ENCODE results near the gene ATP5PO. TPM values are rescaled to one million over a fixed set of nuclear protein-coding genes. Genes with fewer than 3 reads are reported as not detected.

ATP5PO gene
- total and polyA plus RNA-seq, 2 of the 8 experiments (the other 6 are each of a cell fraction or from before 2014, with no cell fraction given) = 251 to 267 TPM

DNA sequence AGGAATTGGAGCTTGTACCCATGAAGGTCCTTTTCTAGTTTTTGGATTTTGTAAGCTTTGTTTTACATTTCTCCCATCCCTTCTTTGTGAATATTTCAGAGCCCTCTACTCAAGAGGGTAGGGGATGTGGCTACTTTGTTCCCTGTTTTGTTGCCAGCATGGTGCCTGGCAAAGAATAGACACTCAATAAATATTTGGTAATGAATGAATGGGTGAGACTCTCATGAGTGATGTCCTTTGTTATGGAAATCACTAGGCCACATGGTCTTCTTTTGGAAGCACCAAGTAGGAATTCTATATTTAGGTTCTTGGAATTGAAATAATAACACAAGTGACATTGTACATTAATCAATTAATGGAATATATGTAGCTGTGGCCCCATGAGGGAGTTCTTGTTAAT lies 26.8 kb upstream of the ATP5PO start:
- no peak overlapping the region for H3K56ac ChIP-seq (replicated peaks; ENCODE audit: insufficient read length, low read depth, low read length)
- ChIA-PET POLR2A (ENCODE audit: partially characterized antibody) (interaction anchor here (0.6 to 2.7 kb wide), 2 partner anchors 10 to 27 kb away, joined by 3 to 14 read pairs; partner anchors contain the start of gene ATP5PO), CTCF (ENCODE audit: partially characterized antibody) (interaction anchor here (0.6 to 3.8 kb wide), 6 partner anchors 18 to 363 kb away, joined by 3 to 18 read pairs (median 3); no protein-coding TSS in a partner anchor)
- H3K23me2 ChIP-seq (ENCODE audit: low read depth, low read length) = no peaks in the 10 kb centered on the region
- H3K9me3 ChIP-seq (ENCODE audit: insufficient read depth in 2 of 2, low read depth in 1 of 2, low read length in 1 of 2) = peaks cover 0 to 7% of the 10 kb centered on the region in 2 experiments; a peak in 1 of 4 replicates
- TF ChIP-seq CBX8 (IDR thresholded peaks at IDR 0.05; ENCODE audit: borderline replicate concordance, low read depth, low read length) (no peak), RNF2 (IDR thresholded peaks at IDR 0.05; ENCODE audit: borderline replicate concordance, low read depth, low read length, missing control alignments, poor library complexity, severe bottlenecking) (no peak), SUZ12 (IDR thresholded peaks at IDR 0.05; ENCODE audit: low read length) (no peak), MAX (IDR thresholded peaks at IDR 0.05) (no peak)
- H3K14ac ChIP-seq (ENCODE audit: insufficient read length) = no peak overlapping the region
- no peak for FAIRE-seq
- H4K8ac ChIP-seq (ENCODE audit: extremely low read depth, insufficient read depth, low read length) = no peak overlapping the region
- H2BK15ac ChIP-seq (ENCODE audit: low read length) = no peak overlapping the region
- no peak overlapping the region for H2BK120ac ChIP-seq (replicated peaks; ENCODE audit: low read depth, low read length)
- H3K4me1 ChIP-seq (replicated peaks in 1 of 4; ENCODE audit: control insufficient read depth in 3 of 4, insufficient read depth in 4 of 4, low read length in 3 of 4) = peaks cover 3 to 13% (median 9%) of the 10 kb centered on the region in 4 experiments; a peak in 5 of 7 replicates
- H3K4ac ChIP-seq (replicated peaks; ENCODE audit: insufficient read length, low read depth, low read length) = no peak overlapping the region
- no peak overlapping the region for H4K5ac ChIP-seq (ENCODE audit: insufficient read length, low read depth, low read length)
- H4K91ac ChIP-seq (replicated peaks; ENCODE audit: insufficient read length, low read length) = no peak overlapping the region
- H3K4me2 ChIP-seq (ENCODE audit: insufficient read depth in 1 of 2, low read depth in 2 of 2, low read length in 2 of 2) = peak overlapping the region; percentile 29; a peak in 1 of 4 replicates
- no peak overlapping the region for H3K9ac ChIP-seq (replicated peaks in 1 of 4; ENCODE audit: extremely low read depth in 1 of 4, low read depth in 3 of 4, low read length in 3 of 4)
- H2BK12ac ChIP-seq (ENCODE audit: low read depth, low read length) = no peak overlapping the region
- H3K27ac ChIP-seq (ENCODE audit: low read depth, low read length) = no peak overlapping the region
- H3K36me3 ChIP-seq (ENCODE audit: control insufficient read depth in 2 of 4, insufficient read depth in 4 of 4, low read length in 3 of 4) = peaks cover 0 to 7% (median 2%) of the 10 kb centered on the region in 4 experiments; a peak in 2 of 8 replicates
- no peak overlapping the region for H3K18ac ChIP-seq (ENCODE audit: extremely low read depth, low read length)
- H2BK5ac ChIP-seq (ENCODE audit: low read depth, low read length) = no peak overlapping the region
- no peaks in the 10 kb centered on the region for H3K79me2 ChIP-seq (ENCODE audit: control insufficient read depth in 1 of 2, insufficient read depth in 2 of 2, low read length in 2 of 2)
- DNase-seq (ENCODE audit: low read depth in 1 of 2, low spot score in 2 of 2) = peak in 1 of 2 experiments; percentile 29
- H2BK20ac ChIP-seq (ENCODE audit: low read length) = 0 out of 2 replicates have a peak overlapping the region, but pooled peaks have one; percentile 49
- H3K27me3 ChIP-seq (replicated peaks in 1 of 4; ENCODE audit: control insufficient read depth in 3 of 4, extremely low read depth in 1 of 4, insufficient read depth in 3 of 4, low read length in 3 of 4) = no peaks in the 10 kb centered on the region
- no peak overlapping the region for H2AFZ ChIP-seq (ENCODE audit: low read length)
- H3K79me1 ChIP-seq (ENCODE audit: low read depth, low read length) = 0 out of 2 replicates have a peak, but pooled peaks cover 2% of the 10 kb centered on the region
- H3K4me3 ChIP-seq (ENCODE audit: extremely low read depth in 1 of 4, insufficient read depth in 2 of 4, low read depth in 3 of 4, low read length in 4 of 4) = peak overlapping the region in 1 of 4 experiments; percentile 35; a peak in 1 of 8 replicates
- no peak overlapping the region for H2AK5ac ChIP-seq (ENCODE audit: low read depth, low read length)
- no peaks in the 10 kb centered on the region for H4K20me1 ChIP-seq (replicated peaks in 1 of 2; ENCODE audit: control insufficient read depth in 1 of 2, insufficient read depth in 2 of 2, low read length in 2 of 2)
- no peak overlapping the region for H3K23ac ChIP-seq (ENCODE audit: insufficient read length)
